GM21528 (cell line): ENCODE measurements around the gene PACS2.
"Not testable (repeated sequence)": the region's sequence is repeated elsewhere in the genome, so short reads cannot be mapped to it uniquely, and the experiment has no call there.

ENCODE experiments used
- ATAC-seq: cut with Tn5 transposase; IDR thresholded peaks from one replicate; pipeline ENCODE4 v1.9.1; 2021; ENCODE audit warnings: mild to moderate bottlenecking, moderate library complexity; ENCODE audit not compliant: unreplicated experiment, low FRiP score

The PACS2 gene

GRCh38 chr14:105314287-105315200 is at the start of gene PACS2:
Gene PACS2, plus strand, starts transcription at chr14:105314748. Its CDS starts 171 bp downstream, at chr14:105314919.
- peak; percentile 52 for ATAC-seq

- ATAC-seq: no peak
Observed at GRCh38 chr14:105267820-105268548, 46.6 kb upstream of the PACS2 start.

- ATAC-seq: no peak
Observed at GRCh38 chr14:105268736-105269354, 45.7 kb upstream of the PACS2 start.

DNA sequence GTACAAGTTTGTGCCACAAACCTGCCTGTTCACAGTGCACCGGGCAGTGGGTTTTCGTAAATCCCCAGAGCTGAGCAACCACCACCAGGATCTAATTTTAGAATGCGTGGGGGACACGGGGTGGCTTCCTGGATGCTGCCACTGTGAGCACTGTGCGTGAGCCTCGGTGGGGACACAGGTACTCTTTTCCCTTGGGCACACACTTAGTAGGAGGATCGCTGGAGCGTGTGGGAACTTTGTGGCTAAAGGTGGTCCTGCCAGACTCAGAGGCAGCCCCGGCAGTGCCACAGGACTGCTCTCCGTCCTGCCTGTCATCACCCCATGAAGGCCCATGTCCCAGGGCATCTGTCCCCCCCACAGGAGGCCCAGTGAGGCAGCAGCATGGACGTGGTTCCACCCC is 45.1 kb upstream of the PACS2 start:
- no peak for ATAC-seq

- no peak for ATAC-seq
Observed at GRCh38 chr14:105271224-105271890, 43.2 kb upstream of the PACS2 start.

DNA sequence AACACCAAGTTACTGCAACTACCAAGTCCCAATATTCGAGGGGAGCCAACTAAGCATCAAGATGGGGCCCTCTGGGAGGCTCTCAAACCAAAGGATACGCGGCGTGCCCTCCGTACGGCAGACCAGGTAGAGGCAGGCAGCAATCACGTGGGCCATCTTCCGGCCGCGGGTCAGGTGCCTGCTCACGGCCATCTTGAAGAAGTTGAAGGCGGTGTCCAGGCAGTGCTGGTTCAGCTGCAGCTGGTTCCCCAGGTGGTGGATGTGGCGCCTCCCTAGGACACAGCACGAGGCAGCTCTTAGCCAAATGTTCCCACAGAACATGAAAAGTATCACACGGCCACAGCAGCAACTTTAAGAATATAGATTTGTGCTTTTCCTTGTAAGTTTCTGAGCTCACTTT is 41.9 kb upstream of the PACS2 start:
- no peak for ATAC-seq

GRCh38 chr14:105273062-105273461 is 41.5 kb upstream of the PACS2 start:
- no peak for ATAC-seq

GRCh38 chr14:105274637-105275036 is 39.9 kb upstream of the PACS2 start:
- no peak for ATAC-seq

DNA sequence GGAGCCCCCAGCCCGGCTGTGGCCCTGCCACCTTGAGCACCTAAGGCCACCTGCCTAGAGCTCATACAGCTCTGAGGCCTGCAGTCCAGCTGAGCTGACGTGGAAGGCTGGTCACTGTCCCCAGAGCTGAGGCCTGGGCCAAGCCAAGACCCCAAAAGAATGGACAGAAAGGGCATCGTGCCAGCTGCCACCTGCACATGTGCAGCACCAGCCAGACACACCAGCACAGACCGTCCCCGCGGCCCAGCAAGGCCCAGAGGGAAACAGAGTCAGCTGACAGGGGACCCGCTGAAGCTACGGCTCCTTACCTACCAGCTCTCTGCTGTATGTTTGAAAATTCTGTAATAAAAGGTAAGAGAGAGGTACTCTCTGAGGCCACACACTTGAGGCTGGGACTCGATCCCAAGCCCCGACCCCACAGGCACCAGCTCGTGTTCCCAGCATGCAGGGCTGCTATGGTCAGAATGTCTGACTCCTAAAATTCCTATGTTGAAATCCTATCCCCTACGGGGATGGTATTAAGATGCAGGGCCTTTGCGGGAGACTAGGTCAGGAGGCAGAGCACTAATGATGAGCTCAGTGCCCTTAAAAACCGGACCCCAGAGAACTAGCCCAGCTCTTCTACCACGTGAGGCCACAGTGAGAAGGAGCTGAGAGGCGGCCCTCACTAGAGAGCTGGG is 39.1 kb upstream of the PACS2 start:
- no peak for ATAC-seq

GRCh38 chr14:105277448-105277847 is 37.1 kb upstream of the PACS2 start:
- not testable (repeated sequence) for ATAC-seq

GRCh38 chr14:105279642-105280361 is 34.7 kb upstream of the PACS2 start:
- ATAC-seq: no peak

DNA sequence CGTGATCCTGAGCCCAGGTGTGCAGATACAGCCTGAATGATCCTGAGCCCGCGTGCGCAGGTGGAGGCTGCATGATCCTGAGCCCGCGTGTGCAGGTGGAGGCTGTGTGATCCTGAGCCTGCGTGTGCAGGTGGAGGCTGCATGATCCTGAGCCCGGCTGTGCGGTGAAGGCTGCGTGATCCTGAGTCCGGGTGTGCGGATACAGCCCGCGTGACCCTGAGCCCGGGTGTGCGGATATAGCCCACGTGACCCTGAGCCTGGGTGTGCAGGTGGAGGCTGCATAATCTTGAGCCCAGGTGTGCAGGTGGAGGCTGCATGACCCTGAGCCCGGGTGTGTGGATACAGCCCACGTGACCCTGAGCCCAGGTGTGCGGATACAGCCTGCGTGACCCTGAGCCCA is 34.0 kb upstream of the PACS2 start:
- no peak for ATAC-seq

DNA sequence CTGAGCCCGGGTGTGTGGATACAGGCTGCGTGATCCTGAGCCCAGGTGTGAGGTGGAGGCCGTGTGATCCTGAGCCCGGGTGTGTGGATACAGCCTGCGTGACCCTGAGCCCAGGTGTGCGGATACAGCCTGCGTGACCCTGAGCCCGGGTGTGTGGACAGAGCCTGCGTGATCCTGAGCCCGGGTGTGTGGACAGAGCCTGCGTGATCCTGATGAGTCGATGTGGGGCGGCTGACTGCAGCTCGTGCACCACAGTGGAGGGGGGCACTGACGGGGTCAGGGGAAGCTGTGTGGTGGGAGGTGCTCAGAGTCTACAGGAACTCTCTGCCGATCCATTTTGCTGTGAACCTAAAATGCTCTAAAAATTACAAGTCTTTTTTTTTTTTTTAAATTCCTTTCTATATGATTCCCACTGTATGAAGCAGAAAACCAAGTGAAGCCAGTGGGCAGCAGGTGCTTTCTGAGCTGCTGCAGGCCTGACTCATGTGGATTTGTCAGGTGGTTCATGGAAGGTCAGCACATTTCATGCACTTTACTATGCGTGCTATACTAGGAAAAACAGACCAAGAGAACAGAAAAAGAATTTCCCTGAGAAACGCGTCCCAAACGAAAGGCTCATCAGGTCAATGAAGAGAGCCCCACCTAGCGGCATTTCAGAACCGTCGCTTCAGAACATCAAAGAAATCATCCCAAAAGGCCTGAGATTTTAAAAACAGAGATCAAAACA is 33.0 kb upstream of the PACS2 start:
- ATAC-seq: no peak

DNA sequence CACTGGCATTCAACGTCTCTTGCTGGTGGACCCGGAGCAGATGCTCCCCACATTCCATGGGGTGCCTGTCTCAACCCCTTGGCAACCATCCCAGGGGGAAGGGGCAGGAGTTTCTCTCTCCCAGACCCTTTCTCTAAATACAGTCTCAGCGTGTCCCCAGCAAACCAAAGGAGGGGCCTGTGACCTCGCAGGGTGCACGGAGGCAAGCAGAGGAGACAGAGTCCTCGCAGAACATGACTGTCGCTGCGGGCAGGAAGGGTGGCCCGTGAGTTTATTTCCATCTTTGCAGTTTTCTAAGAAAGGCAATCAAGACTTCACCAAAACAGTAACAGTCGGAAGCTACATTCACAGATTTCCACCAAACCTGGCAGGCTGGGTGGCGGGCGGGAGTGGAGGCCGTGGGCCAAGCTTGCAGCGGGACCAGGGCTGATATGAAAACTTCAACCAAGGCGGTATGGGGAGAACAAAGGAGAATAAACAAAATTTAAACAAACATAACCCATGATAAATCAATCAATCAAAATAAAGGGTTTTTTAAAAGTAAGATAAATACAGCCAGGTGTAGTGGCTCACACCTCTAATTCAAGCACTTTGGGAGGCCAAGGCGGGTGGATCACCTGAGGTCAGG is 32.3 kb upstream of the PACS2 start:
- ATAC-seq: no peak

- no peak for ATAC-seq
Observed at GRCh38 chr14:105283028-105283427, 31.5 kb upstream of the PACS2 start.

DNA sequence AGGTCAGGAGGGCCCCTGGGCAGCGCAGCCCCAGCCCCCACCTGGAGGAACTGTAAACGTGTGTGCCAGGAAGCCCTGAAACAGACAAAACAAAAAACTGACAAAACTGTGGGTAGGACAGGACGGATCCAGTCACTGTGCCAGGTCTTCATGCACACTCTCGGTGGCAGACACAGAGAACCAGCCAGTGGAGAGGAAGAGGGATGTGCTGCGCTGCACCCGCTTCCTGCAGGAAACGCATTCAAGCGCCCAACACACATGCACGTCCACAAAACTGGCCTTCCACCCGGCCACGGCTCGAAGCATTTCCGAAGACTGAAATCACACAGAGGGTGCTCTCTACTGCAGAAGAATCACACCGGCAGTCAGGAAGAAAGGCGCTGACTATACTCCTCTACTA is 30.6 kb upstream of the PACS2 start:
- ATAC-seq: no peak

- ATAC-seq: no peak
Observed at GRCh38 chr14:105285174-105285573, 29.4 kb upstream of the PACS2 start.

GRCh38 chr14:105286759-105287144 is 27.8 kb upstream of the PACS2 start:
- ATAC-seq: no peak
